GM18498 (cell line): Measurements from ENCODE around the gene SLC11A1.

Experiments
- ATAC-seq: cut with Tn5 transposase; IDR thresholded peaks from one replicate; pipeline ENCODE4 v1.9.1; 2021; ENCODE audit warnings: mild to moderate bottlenecking, moderate library complexity; ENCODE audit not compliant: unreplicated experiment

The SLC11A1 gene

DNA sequence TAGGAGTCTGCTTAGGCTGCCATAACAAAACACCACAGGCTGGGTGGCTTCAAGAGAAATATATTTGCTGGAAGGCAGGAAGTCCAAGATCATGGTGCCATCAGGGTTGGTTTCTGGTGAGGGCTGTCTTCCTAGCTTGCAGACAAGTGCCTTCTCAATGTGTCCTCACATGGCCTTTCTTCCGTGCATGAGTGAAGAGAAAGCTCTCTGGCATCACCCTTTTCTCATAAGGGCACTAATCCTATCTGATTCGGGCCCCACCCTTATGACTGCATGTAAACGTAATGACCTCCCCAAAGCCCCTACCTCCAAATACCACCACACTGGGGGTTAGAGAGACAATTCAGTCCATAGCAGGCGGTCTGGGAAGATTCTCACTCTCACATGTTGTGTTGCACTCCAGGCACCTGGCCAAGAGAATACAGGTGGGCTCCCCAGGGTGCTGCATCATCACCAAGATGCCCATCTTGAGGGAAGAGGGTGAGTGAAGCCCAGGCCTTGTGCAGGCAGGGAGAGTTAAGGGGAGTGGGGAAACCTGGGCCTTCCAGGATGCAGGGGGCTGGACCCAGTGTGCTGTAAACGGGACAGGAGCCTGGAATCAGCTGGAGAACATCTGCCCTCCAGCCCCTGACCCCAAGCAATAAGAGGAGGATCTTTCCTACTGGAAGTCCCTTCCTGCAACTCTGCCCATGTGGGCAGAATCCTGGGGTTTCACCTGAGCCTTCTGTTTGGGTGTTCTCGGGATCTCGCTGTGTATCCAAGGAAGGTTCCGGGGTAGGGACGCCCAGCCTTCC lies 15.3 kb upstream of the SLC11A1 start:
- no peak for ATAC-seq

GRCh38 chr2:218367415-218368149 lies 14.5 kb upstream of the SLC11A1 start:
- ATAC-seq = peak; percentile 97

DNA sequence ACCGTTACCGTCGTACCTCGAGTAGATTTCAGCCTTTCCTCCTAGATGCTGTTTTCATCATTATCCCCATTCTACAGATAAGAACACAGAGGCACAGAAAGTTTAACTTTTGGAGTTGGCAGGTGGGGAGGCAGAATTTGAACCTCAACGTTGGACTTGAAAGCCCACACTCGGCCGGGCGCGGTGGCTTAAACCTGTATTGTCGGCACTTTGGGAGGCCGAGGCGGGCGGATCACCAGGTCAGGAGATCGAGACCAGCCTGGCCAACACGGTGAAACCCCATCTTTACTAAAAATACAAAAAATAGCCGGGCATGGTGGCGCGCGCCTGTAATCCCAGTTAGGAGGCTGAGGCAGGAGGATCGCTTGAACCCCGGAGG lies 13.9 kb upstream of the SLC11A1 start:
- no peak for ATAC-seq

- no peak for ATAC-seq
Observed at GRCh38 chr2:218368621-218369153, 13.4 kb upstream of the SLC11A1 start.

GRCh38 chr2:218369330-218369729 lies 12.7 kb upstream of the SLC11A1 start:
- no peak for ATAC-seq

DNA sequence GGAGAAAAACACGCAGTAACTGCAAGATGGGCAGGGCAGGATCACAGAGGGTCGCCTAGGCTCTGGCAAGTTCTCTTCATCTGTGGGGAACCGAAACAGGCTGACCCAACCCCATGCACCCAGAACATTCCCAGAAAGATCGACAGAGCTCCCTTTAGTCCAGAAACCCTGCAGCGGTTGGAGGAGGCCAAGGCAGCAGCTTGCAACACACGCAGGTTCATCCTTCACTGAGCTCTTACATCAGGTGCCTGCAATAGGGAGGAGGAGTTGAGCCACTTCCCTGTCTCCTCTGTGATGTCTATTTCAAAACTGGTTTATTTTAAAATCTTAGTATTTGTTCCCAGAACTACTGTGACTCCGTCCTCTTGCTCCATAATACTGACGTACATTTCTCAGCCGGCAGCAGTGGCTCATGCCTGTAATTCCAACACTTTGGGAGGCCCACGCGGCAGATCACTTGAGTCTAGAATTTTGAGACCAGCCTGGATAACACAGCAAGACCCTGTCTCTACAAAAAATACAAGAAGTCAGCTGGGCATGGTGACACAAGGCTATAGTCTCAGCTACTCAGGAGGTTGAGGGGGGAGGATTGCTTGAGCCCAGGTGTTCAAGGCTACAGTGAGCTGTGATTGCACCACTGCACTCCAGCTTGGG lies 11.5 kb upstream of the SLC11A1 start:
- no peak for ATAC-seq

GRCh38 chr2:218371983-218372350 lies 10.1 kb upstream of the SLC11A1 start:
- ATAC-seq = no peak

DNA sequence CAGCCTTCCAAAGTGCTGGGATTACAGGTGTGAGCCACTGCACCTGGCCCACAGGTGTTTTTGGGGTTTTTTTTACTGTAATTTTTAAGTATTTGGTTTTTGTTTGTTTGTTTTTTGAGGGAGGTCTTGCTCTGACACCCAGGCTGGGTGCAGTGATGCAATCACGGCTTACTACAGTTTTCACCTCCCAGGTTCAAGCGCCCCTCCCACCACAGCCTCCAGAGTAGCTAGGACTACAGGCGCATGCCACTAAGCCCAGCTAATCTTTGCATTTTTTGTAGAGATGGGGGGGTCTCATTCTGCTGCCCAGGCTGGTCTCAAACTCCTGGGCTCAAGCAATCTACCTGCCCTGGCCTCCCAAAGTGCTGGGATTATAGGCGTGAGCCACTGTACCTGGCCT lies 7.3 kb upstream of the SLC11A1 start:
- no peak for ATAC-seq

- ATAC-seq = no peak
Observed at GRCh38 chr2:218375212-218375611, 6.9 kb upstream of the SLC11A1 start.

DNA sequence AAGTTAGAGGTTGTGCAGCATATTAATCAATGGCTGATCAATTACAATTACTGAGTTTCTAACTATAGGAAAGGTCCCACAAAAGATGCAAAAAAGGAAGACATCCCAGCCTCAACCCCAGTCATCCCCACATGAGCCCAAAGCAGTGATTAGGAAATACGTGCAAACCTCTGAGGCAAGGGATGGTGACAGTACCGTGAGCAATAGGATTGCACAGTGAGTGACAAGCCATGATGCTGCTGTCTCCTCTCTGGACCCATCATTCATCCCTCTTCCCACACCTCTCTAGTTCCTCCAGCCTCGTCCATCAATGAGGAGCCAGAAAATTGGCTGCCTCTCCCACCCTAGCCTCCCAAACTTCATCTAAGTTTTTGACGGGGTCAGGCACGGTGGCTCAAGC lies 4.0 kb upstream of the SLC11A1 start:
- no peak for ATAC-seq

DNA sequence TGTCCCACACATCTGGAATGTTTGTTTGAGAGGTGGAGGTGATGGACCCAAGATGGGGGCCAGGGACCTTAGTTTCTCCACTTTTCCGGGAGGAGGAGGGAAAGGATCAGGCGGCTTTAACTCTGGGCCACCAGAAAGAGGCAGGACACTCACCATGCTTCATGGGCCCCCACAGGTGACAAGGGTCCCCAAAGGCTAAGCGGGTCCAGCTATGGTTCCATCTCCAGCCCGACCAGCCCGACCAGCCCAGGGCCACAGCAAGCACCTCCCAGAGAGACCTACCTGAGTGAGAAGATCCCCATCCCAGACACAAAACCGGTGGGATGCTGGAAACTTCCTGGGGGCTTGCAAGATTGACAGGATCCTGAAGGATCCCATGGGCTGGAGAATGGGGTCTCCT lies 712 bp downstream of the SLC11A1 start:
- ATAC-seq = no peak

GRCh38 chr2:218383892-218384519 lies 1.9 kb downstream of the SLC11A1 start:
- ATAC-seq = no peak

GRCh38 chr2:218384975-218385374 lies 2.9 kb downstream of the SLC11A1 start:
- no peak for ATAC-seq

- ATAC-seq = no peak
Observed at GRCh38 chr2:218386505-218387368, 4.7 kb downstream of the SLC11A1 start.

GRCh38 chr2:218387369-218388194 lies 5.5 kb downstream of the SLC11A1 start:
- ATAC-seq = no peak

DNA sequence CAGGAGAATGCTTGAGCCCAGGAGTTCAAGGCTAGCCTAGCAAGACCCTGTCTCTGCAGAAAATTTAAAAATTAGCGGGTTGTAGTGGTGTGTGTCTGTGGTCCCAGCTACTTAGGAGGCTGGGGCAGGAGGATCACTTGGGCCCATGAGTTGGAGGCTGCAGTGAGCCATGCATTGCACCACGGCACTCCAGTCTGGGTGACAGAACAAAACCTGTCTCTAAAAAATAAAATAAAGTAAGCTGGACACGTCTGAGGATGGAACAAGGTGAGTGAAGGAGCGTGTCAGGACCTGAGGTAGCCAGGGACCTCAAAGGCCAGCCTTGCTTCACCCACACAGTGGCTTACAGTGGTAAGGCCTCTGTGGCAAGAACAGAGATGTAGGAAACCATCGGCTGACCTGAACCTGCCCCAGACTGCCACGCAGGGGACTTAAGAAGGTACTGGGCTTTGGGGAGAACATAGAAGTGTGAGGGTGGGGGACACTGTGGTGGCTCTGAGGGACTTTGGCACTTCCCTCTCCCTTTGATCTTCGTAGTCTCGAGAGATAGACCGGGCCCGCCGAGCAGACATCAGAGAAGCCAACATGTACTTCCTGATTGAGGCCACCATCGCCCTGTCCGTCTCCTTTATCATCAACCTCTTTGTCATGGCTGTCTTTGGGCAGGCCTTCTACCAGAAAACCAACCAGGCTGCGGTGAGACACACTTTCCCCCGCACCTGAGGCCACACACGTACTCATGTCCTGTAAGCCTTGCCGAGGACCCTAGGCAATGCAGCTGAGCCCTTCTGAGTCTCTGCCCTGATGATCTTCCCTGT lies 7.5 kb downstream of the SLC11A1 start:
- ATAC-seq = no peak

DNA sequence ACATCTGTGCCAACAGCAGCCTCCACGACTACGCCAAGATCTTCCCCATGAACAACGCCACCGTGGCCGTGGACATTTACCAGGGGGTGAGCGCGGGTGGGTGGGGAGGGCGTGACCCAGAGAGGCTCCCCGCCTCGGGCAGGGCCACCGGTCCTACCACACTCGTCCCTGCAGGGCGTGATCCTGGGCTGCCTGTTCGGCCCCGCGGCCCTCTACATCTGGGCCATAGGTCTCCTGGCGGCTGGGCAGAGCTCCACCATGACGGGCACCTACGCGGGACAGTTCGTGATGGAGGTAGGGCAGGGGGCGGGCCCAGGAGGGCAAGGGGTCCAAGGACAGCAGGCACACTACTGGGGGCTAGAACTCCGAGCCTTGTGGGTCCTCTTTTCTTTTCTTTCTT lies 9.1 kb downstream of the SLC11A1 start:
- no peak for ATAC-seq

DNA sequence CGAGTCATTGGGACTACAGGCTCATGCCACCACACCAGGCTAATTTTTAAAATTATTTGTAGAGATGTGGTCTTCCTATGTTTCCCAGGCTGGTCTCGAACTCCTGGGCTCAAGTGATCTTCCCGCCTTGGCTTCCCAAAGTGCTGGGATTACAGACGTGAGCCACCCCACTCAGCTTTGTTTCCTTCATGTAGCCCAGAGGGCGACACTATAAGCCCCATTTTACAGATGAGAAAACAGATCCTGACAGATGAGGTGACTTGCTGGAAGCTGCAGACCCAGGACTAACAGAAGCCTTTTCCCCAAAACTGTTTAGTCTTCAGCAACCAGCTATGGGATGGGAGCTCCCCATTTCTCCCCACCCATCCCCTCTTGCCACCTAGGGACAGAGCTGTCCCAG lies 10.4 kb downstream of the SLC11A1 start:
- no peak for ATAC-seq
